ENCODE data around the gene UXS1. TPM values are rescaled to one million over a fixed set of nuclear protein-coding genes. Genes with fewer than 3 reads are reported as not detected.

The UXS1 gene
- total RNA-seq, 3 donors from 2014 or later, result 29.4 to 33.9 (median 30.3) TPM

GRCh38 chr2:106124106-106124756 lies 69.9 kb downstream of the UXS1 start:
- Mint-ChIP-seq H3K9me3 (no peaks in the 10 kb centered on the region), H3K36me3 (ENCODE audit: insufficient read depth) (peaks cover 37% of the 10 kb centered on the region), H3K4me3 (no peak overlapping the region), H3K4me1 (ENCODE audit: low read depth) (peaks cover 11% of the 10 kb centered on the region), H3K27me3 (ENCODE audit: low read depth) (no peaks in the 10 kb centered on the region)
- DNase-seq (no peak), ATAC-seq (no peak)

GRCh38 chr2:106122157-106122556 lies 71.9 kb downstream of the UXS1 start:
- Mint-ChIP-seq H3K27me3 (ENCODE audit: low read depth) (no peaks in the 10 kb centered on the region), H3K4me1 (ENCODE audit: low read depth) (peaks cover 7% of the 10 kb centered on the region), H3K9me3 (no peaks in the 10 kb centered on the region), H3K36me3 (ENCODE audit: insufficient read depth) (peaks cover 24% of the 10 kb centered on the region), H3K4me3 (no peak overlapping the region)
- ATAC-seq (no peak), DNase-seq (no peak)

DNA sequence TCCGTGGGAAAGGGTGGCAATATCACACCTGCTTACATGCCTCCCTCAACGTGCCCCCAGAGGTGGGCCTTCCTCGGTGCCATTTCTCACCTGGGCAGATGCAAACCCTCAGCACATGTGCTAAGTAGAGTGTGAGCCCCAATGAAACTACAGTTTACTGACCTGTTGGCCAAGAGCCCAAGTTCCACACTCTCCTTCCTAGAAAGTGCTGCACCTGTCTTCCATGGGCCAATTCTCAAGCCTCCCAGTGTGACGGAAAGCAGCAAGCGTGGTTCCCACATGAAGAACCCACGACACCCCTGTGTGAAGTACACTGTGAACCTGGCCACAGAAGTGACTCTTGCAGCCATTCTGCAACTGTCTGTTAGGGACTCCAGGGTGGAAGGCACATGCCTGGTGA lies 73.7 kb downstream of the UXS1 start:
- ATAC-seq, result no peak
- no peak overlapping the region for H3K4me3 Mint-ChIP-seq
- peaks cover 3% of the 10 kb centered on the region for H3K4me1 Mint-ChIP-seq (ENCODE audit: low read depth)
- peaks cover 15% of the 10 kb centered on the region for H3K36me3 Mint-ChIP-seq (ENCODE audit: insufficient read depth)
- H3K27me3 Mint-ChIP-seq (ENCODE audit: low read depth), result no peaks in the 10 kb centered on the region
- DNase-seq, result no peak
- no peaks in the 10 kb centered on the region for H3K9me3 Mint-ChIP-seq

GRCh38 chr2:106119074-106119473 lies 75.0 kb downstream of the UXS1 start:
- Mint-ChIP-seq H3K9me3 (no peaks in the 10 kb centered on the region), H3K36me3 (ENCODE audit: insufficient read depth) (peaks cover 6% of the 10 kb centered on the region), H3K4me3 (no peak overlapping the region), H3K27me3 (ENCODE audit: low read depth) (no peaks in the 10 kb centered on the region), H3K4me1 (ENCODE audit: low read depth) (peaks cover 3% of the 10 kb centered on the region)
- DNase-seq (no peak), ATAC-seq (no peak)

- Mint-ChIP-seq H3K36me3 (ENCODE audit: insufficient read depth) (peaks cover 2% of the 10 kb centered on the region), H3K9me3 (no peaks in the 10 kb centered on the region), H3K4me3 (no peak overlapping the region), H3K4me1 (ENCODE audit: low read depth) (peaks cover 3% of the 10 kb centered on the region), H3K27me3 (ENCODE audit: low read depth) (no peaks in the 10 kb centered on the region)
- ATAC-seq, result no peak
- DNase-seq, result no peak
Measured at GRCh38 chr2:106117882-106118684, 76.0 kb downstream of the UXS1 start.

- H3K9me3 Mint-ChIP-seq, result no peaks in the 10 kb centered on the region
- H3K27me3 Mint-ChIP-seq (ENCODE audit: low read depth), result no peaks in the 10 kb centered on the region
- no peak overlapping the region for H3K4me3 Mint-ChIP-seq
- peaks cover 3% of the 10 kb centered on the region for H3K4me1 Mint-ChIP-seq (ENCODE audit: low read depth)
- ATAC-seq (no peak), DNase-seq (no peak)
- H3K36me3 Mint-ChIP-seq (ENCODE audit: insufficient read depth), result peaks cover 8% of the 10 kb centered on the region
Measured at GRCh38 chr2:106117347-106117746, 76.8 kb downstream of the UXS1 start.

DNA sequence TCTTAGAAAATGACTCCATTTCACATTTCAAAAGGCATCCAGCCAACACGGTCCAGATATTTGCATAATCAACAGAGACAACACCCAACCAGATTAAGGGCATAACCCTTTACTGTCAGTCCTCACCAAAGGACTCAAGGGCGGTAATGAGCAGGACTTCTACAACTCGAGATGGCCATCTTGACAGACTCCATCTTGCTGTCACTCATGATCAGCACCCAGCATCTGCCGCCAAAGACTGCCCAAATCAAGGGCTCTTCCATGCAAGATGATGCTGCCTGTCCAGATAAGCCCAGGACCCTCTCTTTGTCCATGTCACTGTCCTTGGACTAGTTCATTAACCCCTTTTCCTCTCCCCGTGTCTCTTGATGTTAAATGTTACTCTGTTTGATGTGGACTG lies 77.9 kb downstream of the UXS1 start:
- ATAC-seq, result no peak
- peaks cover 3% of the 10 kb centered on the region for H3K4me1 Mint-ChIP-seq (ENCODE audit: low read depth)
- H3K36me3 Mint-ChIP-seq (ENCODE audit: insufficient read depth), result peaks cover 10% of the 10 kb centered on the region
- H3K27me3 Mint-ChIP-seq (ENCODE audit: low read depth), result no peaks in the 10 kb centered on the region
- no peak for DNase-seq
- no peak overlapping the region for H3K4me3 Mint-ChIP-seq
- H3K9me3 Mint-ChIP-seq, result no peaks in the 10 kb centered on the region

- Mint-ChIP-seq H3K27me3 (ENCODE audit: low read depth) (no peaks in the 10 kb centered on the region), H3K36me3 (ENCODE audit: insufficient read depth) (peaks cover 16% of the 10 kb centered on the region), H3K4me3 (no peak overlapping the region), H3K4me1 (ENCODE audit: low read depth) (peaks cover 3% of the 10 kb centered on the region), H3K9me3 (no peaks in the 10 kb centered on the region)
- DNase-seq, result no peak
- no peak for ATAC-seq
Measured at GRCh38 chr2:106115665-106116064, 78.4 kb downstream of the UXS1 start.

DNA sequence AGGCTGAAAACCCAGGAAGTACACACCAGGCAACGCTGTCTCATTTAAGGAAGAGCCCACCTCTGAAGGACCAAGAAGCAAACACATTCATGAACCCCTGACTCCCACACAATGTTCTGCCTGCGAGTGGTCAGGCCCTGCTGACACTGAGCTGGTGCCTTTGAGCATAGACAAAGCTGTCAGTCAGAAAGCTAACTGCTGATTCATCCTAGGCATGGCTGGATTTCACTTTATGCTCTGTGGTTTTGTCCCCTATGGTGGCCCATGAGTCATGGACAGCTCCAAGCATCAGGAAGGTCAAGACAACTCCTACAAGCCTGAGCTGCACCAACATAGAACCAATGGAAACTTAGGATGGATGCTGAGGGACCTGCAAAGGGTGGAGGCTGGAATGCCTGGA lies 78.9 kb downstream of the UXS1 start:
- ATAC-seq, result peak in 1 of 2 donors; percentile 34
- no peak for DNase-seq
- H3K27me3 Mint-ChIP-seq (ENCODE audit: low read depth), result no peaks in the 10 kb centered on the region
- H3K4me1 Mint-ChIP-seq (ENCODE audit: low read depth), result peaks cover 3% of the 10 kb centered on the region
- no peak overlapping the region for H3K4me3 Mint-ChIP-seq
- no peaks in the 10 kb centered on the region for H3K9me3 Mint-ChIP-seq
- H3K36me3 Mint-ChIP-seq (ENCODE audit: insufficient read depth), result peaks cover 17% of the 10 kb centered on the region

DNA sequence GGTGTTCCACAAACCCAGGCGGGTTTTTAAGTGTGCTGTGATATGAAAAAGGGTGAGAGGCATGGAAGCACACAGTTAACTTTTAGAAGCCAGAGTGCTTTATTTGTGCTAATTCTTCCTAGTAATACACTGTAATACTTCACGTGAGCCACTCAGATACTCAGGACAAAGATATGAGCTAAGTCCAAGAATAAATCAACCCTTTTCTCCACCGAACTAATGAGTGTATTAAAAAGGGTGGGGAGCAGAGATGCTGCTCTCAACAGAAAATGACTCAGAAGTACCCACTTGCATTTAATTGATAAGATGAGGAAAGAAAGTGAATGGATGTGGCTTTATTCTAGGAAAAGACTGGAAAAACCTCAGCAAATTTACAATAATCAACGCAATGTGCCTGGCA lies 79.9 kb downstream of the UXS1 start:
- DNase-seq (no peak), ATAC-seq (no peak)
- Mint-ChIP-seq H3K36me3 (ENCODE audit: insufficient read depth) (peaks cover 17% of the 10 kb centered on the region), H3K4me1 (ENCODE audit: low read depth) (peaks cover 3% of the 10 kb centered on the region), H3K27me3 (ENCODE audit: low read depth) (no peaks in the 10 kb centered on the region), H3K4me3 (no peak overlapping the region), H3K9me3 (no peaks in the 10 kb centered on the region)

GRCh38 chr2:106113361-106113966 lies 80.6 kb downstream of the UXS1 start:
- H3K4me3 Mint-ChIP-seq, result no peak overlapping the region
- H3K27me3 Mint-ChIP-seq (ENCODE audit: low read depth), result no peaks in the 10 kb centered on the region
- DNase-seq (no peak), ATAC-seq (no peak)
- H3K4me1 Mint-ChIP-seq (ENCODE audit: low read depth), result peaks cover 1% of the 10 kb centered on the region
- peaks cover 17% of the 10 kb centered on the region for H3K36me3 Mint-ChIP-seq (ENCODE audit: insufficient read depth)
- H3K9me3 Mint-ChIP-seq, result no peaks in the 10 kb centered on the region

- H3K4me1 Mint-ChIP-seq (ENCODE audit: low read depth), result peaks cover 1% of the 10 kb centered on the region
- H3K27me3 Mint-ChIP-seq (ENCODE audit: low read depth), result no peaks in the 10 kb centered on the region
- peaks cover 17% of the 10 kb centered on the region for H3K36me3 Mint-ChIP-seq (ENCODE audit: insufficient read depth)
- H3K4me3 Mint-ChIP-seq, result no peak overlapping the region
- no peaks in the 10 kb centered on the region for H3K9me3 Mint-ChIP-seq
- DNase-seq, result no peak
- ATAC-seq, result no peak
Measured at GRCh38 chr2:106111882-106112571, 82.1 kb downstream of the UXS1 start.

- ATAC-seq (no peak), DNase-seq (no peak)
- no peak overlapping the region for H3K4me3 Mint-ChIP-seq
- no peaks in the 10 kb centered on the region for H3K27me3 Mint-ChIP-seq (ENCODE audit: low read depth)
- H3K36me3 Mint-ChIP-seq (ENCODE audit: insufficient read depth), result peaks cover 17% of the 10 kb centered on the region
- H3K4me1 Mint-ChIP-seq (ENCODE audit: low read depth), result no peaks in the 10 kb centered on the region
- no peaks in the 10 kb centered on the region for H3K9me3 Mint-ChIP-seq
Measured at GRCh38 chr2:106109675-106110424, 84.3 kb downstream of the UXS1 start.

- peaks cover 19% of the 10 kb centered on the region for H3K36me3 Mint-ChIP-seq (ENCODE audit: insufficient read depth)
- ATAC-seq, result no peak
- peaks cover 3% of the 10 kb centered on the region for H3K4me1 Mint-ChIP-seq (ENCODE audit: low read depth)
- H3K9me3 Mint-ChIP-seq, result no peaks in the 10 kb centered on the region
- H3K27me3 Mint-ChIP-seq (ENCODE audit: low read depth), result no peaks in the 10 kb centered on the region
- H3K4me3 Mint-ChIP-seq, result no peak overlapping the region
- DNase-seq, result no peak
Measured at GRCh38 chr2:106108791-106109190, 85.3 kb downstream of the UXS1 start.

Measured in activated T-cell treated with anti-CD3 and anti-CD28 coated beads, Interleukin-2, amount 50 U/mL, for 4 hours (primary cell).